Ishikawa (cell line): ENCODE data around the gene WSCD2.

Source experiments
- TAF1 ChIP-seq: IDR thresholded peaks from 2 replicates; pipeline ENCODE4 v1.6.1; 2012; ENCODE audit warnings: low read depth, mild to moderate bottlenecking
- TF ChIP-seq, protein P1 (sequence below): IDR thresholded peaks from 2 replicates; pipeline ENCODE4 v1.6.1; 2012; ENCODE audit warnings: low read depth, mild to moderate bottlenecking

GRCh38 chr12:108248011-108248410 lies 118.9 kb downstream of the WSCD2 start:
- no peak for TF ChIP-seq TAF1
- TF ChIP-seq, protein P1, sequence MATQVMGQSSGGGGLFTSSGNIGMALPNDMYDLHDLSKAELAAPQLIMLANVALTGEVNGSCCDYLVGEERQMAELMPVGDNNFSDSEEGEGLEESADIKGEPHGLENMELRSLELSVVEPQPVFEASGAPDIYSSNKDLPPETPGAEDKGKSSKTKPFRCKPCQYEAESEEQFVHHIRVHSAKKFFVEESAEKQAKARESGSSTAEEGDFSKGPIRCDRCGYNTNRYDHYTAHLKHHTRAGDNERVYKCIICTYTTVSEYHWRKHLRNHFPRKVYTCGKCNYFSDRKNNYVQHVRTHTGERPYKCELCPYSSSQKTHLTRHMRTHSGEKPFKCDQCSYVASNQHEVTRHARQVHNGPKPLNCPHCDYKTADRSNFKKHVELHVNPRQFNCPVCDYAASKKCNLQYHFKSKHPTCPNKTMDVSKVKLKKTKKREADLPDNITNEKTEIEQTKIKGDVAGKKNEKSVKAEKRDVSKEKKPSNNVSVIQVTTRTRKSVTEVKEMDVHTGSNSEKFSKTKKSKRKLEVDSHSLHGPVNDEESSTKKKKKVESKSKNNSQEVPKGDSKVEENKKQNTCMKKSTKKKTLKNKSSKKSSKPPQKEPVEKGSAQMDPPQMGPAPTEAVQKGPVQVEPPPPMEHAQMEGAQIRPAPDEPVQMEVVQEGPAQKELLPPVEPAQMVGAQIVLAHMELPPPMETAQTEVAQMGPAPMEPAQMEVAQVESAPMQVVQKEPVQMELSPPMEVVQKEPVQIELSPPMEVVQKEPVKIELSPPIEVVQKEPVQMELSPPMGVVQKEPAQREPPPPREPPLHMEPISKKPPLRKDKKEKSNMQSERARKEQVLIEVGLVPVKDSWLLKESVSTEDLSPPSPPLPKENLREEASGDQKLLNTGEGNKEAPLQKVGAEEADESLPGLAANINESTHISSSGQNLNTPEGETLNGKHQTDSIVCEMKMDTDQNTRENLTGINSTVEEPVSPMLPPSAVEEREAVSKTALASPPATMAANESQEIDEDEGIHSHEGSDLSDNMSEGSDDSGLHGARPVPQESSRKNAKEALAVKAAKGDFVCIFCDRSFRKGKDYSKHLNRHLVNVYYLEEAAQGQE, result no peak
